ENCODE measurements around the gene PITPNM2. TPM values are rescaled to one million over a fixed set of nuclear protein-coding genes. Genes with fewer than 3 reads are reported as not detected.

The PITPNM2 gene
- total and polyA plus RNA-seq, 2 donors (not counting 1 experiment from before 2014, with no cell fraction given) = 2.2 to 6.6 TPM

- Histone ChIP-seq H3K4me1 (ENCODE audit: control insufficient read depth, extremely low read depth, insufficient read depth, low read length) (peaks cover 7% of the 10 kb centered on the region), H3K4me2 (ENCODE audit: extremely low read depth, insufficient read depth, low read length) (no peak overlapping the region), H3K79me2 (ENCODE audit: control insufficient read depth, insufficient read depth, low read length) (no peaks in the 10 kb centered on the region), H3K9me3 (ENCODE audit: control insufficient read depth, insufficient read depth, low read depth, low read length) (no peaks in the 10 kb centered on the region), H4K20me1 (ENCODE audit: control insufficient read depth, extremely low read depth, insufficient read depth, low read length) (no peaks in the 10 kb centered on the region), H3K27ac (ENCODE audit: insufficient read depth, low read length) (no peak overlapping the region), H3K36me3 (ENCODE audit: control insufficient read depth, insufficient read depth, low read length) (peaks cover 1% of the 10 kb centered on the region), H3K9ac (ENCODE audit: insufficient read depth, low read length) (no peak overlapping the region), H2AFZ (ENCODE audit: low read length) (no peak overlapping the region), H3K4me3 (replicated peaks in 1 of 4; ENCODE audit: control extremely low read depth in 1 of 4, insufficient read depth in 1 of 4, low read depth in 3 of 4, low read length in 4 of 4) (no peak overlapping the region), H3K27me3 (ENCODE audit: control insufficient read depth, insufficient read depth, low read length) (no peaks in the 10 kb centered on the region)
- DNase-seq (ENCODE audit: low read depth in 2 of 2) = no peak
- no peak for TF ChIP-seq EZH2 (IDR thresholded peaks at IDR 0.05; ENCODE audit: low read length, missing control alignments)
- TF ChIP-seq CTCF (conservative IDR thresholded peaks at IDR 0.05 in 1 of 2, IDR thresholded peaks at IDR 0.05 in 1 of 2; ENCODE audit: low read depth in 1 of 2, low read length in 2 of 2) = no peak
Observed at GRCh38 chr12:123102781-123103503, 47.9 kb downstream of the PITPNM2 start.

GRCh38 chr12:123102366-123102765, 48.5 kb downstream of the PITPNM2 start:
- Histone ChIP-seq H3K9me3 (ENCODE audit: control insufficient read depth, insufficient read depth, low read depth, low read length) (no peaks in the 10 kb centered on the region), H3K27ac (ENCODE audit: insufficient read depth, low read length) (no peak overlapping the region), H3K9ac (ENCODE audit: insufficient read depth, low read length) (no peak overlapping the region), H3K36me3 (ENCODE audit: control insufficient read depth, insufficient read depth, low read length) (no peaks in the 10 kb centered on the region), H3K79me2 (ENCODE audit: control insufficient read depth, insufficient read depth, low read length) (no peaks in the 10 kb centered on the region), H3K4me1 (ENCODE audit: control insufficient read depth, extremely low read depth, insufficient read depth, low read length) (peaks cover 12% of the 10 kb centered on the region), H2AFZ (ENCODE audit: low read length) (no peak overlapping the region), H4K20me1 (ENCODE audit: control insufficient read depth, extremely low read depth, insufficient read depth, low read length) (no peaks in the 10 kb centered on the region), H3K4me3 (replicated peaks in 1 of 4; ENCODE audit: control extremely low read depth in 1 of 4, insufficient read depth in 1 of 4, low read depth in 3 of 4, low read length in 4 of 4) (no peak overlapping the region), H3K4me2 (ENCODE audit: extremely low read depth, insufficient read depth, low read length) (no peak overlapping the region), H3K27me3 (ENCODE audit: control insufficient read depth, insufficient read depth, low read length) (no peaks in the 10 kb centered on the region)
- TF ChIP-seq EZH2 (IDR thresholded peaks at IDR 0.05; ENCODE audit: low read length, missing control alignments) (no peak), CTCF (conservative IDR thresholded peaks at IDR 0.05 in 1 of 2, IDR thresholded peaks at IDR 0.05 in 1 of 2; ENCODE audit: low read depth in 1 of 2, low read length in 2 of 2) (no peak)
- no peak for DNase-seq (ENCODE audit: low read depth in 2 of 2)

- Histone ChIP-seq H2AFZ (ENCODE audit: low read length) (no peak overlapping the region), H4K20me1 (ENCODE audit: control insufficient read depth, extremely low read depth, insufficient read depth, low read length) (no peaks in the 10 kb centered on the region), H3K4me3 (replicated peaks in 1 of 4; ENCODE audit: control extremely low read depth in 1 of 4, insufficient read depth in 1 of 4, low read depth in 3 of 4, low read length in 4 of 4) (no peak overlapping the region), H3K9me3 (ENCODE audit: control insufficient read depth, insufficient read depth, low read depth, low read length) (no peaks in the 10 kb centered on the region), H3K4me1 (ENCODE audit: control insufficient read depth, extremely low read depth, insufficient read depth, low read length) (peaks cover 14% of the 10 kb centered on the region), H3K9ac (ENCODE audit: insufficient read depth, low read length) (no peak overlapping the region), H3K79me2 (ENCODE audit: control insufficient read depth, insufficient read depth, low read length) (no peaks in the 10 kb centered on the region), H3K27me3 (ENCODE audit: control insufficient read depth, insufficient read depth, low read length) (no peaks in the 10 kb centered on the region), H3K27ac (ENCODE audit: insufficient read depth, low read length) (no peak overlapping the region), H3K36me3 (ENCODE audit: control insufficient read depth, insufficient read depth, low read length) (no peaks in the 10 kb centered on the region), H3K4me2 (ENCODE audit: extremely low read depth, insufficient read depth, low read length) (no peak overlapping the region)
- TF ChIP-seq EZH2 (IDR thresholded peaks at IDR 0.05; ENCODE audit: low read length, missing control alignments) (no peak), CTCF (conservative IDR thresholded peaks at IDR 0.05 in 1 of 2, IDR thresholded peaks at IDR 0.05 in 1 of 2; ENCODE audit: low read depth in 1 of 2, low read length in 2 of 2) (no peak)
- DNase-seq (ENCODE audit: low read depth in 2 of 2) = no peak
Observed at GRCh38 chr12:123101526-123101925, 49.4 kb downstream of the PITPNM2 start.

Other genes starting within 250 kb of the PITPNM2 start
- 5.4 and 6.3 TPM in 2 replicates for gene ABCB9, start 184.6 kb downstream of the PITPNM2 start, total RNA-seq
- 3.1 and 3.8 TPM in 2 replicates for gene ABCB9, start 184.6 kb downstream of the PITPNM2 start, polyA plus RNA-seq
- 7.2 and 9.6 TPM in 2 replicates for gene OGFOD2, start 175.8 kb downstream of the PITPNM2 start, total RNA-seq
- gene OGFOD2, start 175.8 kb downstream of the PITPNM2 start, polyA plus RNA-seq = 4.6 and 5.2 TPM in 2 replicates
- 145 and 157 TPM in 2 replicates for gene ARL6IP4, start 170.4 kb downstream of the PITPNM2 start, total RNA-seq
- 149 and 196 TPM in 2 replicates for gene ARL6IP4, start 170.4 kb downstream of the PITPNM2 start, polyA plus RNA-seq
- gene MPHOSPH9, start 82.1 kb upstream of the PITPNM2 start, total RNA-seq = 31.6 and 50.5 TPM in 2 replicates
- 17.2 and 21.9 TPM in 2 replicates for gene MPHOSPH9, start 82.1 kb upstream of the PITPNM2 start, polyA plus RNA-seq
- 10.8 and 17.5 TPM in 2 replicates for gene MTRFR, start 82.3 kb upstream of the PITPNM2 start, total RNA-seq
- 9.5 and 10.4 TPM in 2 replicates for gene MTRFR, start 82.3 kb upstream of the PITPNM2 start, polyA plus RNA-seq
- 97.8 and 173 TPM in 2 replicates for gene CDK2AP1, start 120.8 kb upstream of the PITPNM2 start, total RNA-seq
- gene CDK2AP1, start 120.8 kb upstream of the PITPNM2 start, polyA plus RNA-seq = 450 and 701 TPM in 2 replicates
- 20.8 and 21.8 TPM in 2 replicates for gene SBNO1, start 213.8 kb upstream of the PITPNM2 start, total RNA-seq
- 15.6 and 16.1 TPM in 2 replicates for gene SBNO1, start 213.8 kb upstream of the PITPNM2 start, polyA plus RNA-seq
- 39.8 and 56.1 TPM in 2 replicates for gene KMT5A, start 233.0 kb upstream of the PITPNM2 start, total RNA-seq
- 42.9 and 52.6 TPM in 2 replicates for gene KMT5A, start 233.0 kb upstream of the PITPNM2 start, polyA plus RNA-seq

All from fibroblast of lung (primary cell).